Fibroblast of skin of right quadriceps (primary cell): Measurements from ENCODE around the gene MSH5.
"Not testable (repeated sequence)": the region's sequence is repeated elsewhere in the genome, so short reads cannot be mapped to it uniquely, and the experiment has no call there.

Experiments
- DNase-seq: peaks from one replicate; pipeline ENCODE4 v3.0.0-alpha.2; 2013

The MSH5 gene

GRCh38 chr6:31739639-31740396, at the start of gene MSH5:
MSH5 (plus strand) TSS chr6:31740005; CDS start chr6:31740467, 462 bp downstream.
- DNase-seq: peak; percentile 99

DNA sequence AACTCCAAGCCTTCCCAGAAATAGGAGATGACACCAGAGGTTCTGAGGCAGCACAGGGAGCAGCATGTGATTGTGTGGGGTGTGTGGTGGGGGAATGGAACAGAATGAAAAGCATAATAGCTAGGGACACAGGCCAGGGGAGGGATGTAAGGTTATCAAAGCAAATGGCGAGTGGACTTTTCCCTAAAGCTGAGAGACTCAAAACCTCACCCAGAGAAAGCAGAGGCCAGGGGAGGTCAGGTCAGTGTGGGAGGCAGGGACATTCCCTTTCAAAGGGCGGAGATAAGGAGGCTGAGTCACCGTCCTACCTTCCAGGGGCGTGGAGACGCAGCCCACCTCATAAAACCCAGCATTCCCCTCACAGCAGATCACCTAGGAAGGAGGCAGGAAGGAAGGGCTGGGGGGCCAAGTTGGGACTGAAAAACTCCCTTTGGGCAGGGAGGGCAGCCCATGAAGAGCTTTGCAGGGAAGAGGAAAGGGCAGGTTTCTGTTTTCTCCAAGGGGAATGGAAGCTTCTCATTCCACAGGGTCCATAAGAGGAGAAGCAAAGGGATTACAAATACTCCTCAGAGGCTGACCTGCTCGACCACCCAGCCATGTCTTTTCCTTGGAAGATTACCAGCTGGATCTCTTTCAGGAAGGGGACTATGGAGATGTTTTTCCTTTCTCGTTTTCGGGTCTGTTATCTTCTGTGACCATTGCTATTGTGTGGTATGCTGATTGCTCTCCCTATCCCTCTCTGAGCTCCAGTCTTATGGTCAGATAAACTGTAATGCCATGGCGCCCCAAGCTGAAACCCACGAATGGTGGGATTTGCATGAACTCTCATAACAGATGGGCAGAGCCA, 49.4 kb upstream of the MSH5 start:
- DNase-seq: no peak

GRCh38 chr6:31691078-31691463, 48.7 kb upstream of the MSH5 start:
- no peak for DNase-seq

- DNase-seq: no peak
Measured at GRCh38 chr6:31691564-31692108, 48.2 kb upstream of the MSH5 start.

- DNase-seq: no peak
Measured at GRCh38 chr6:31692353-31692752, 47.5 kb upstream of the MSH5 start.

- DNase-seq: no peak
Measured at GRCh38 chr6:31692886-31693285, 46.9 kb upstream of the MSH5 start.

DNA sequence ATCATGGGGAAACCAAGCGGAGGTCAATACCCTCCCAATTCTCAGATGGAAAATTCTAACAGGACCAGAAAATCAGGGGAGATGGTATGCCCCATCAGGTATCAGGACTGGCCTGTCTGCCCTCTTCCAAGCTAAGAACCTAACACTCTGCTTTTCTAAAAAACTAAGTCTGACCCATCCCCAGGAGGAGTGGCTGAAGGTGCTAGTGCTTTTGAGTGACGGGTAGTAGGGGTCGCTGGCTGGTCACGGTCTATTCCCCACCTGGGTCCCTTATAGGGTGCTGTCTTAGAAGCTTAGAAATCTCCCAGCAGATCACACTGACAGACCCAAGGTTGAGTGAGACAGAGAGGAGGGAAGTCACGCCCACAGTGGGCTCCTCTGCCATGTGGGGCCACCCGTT, 46.3 kb upstream of the MSH5 start:
- no peak for DNase-seq

DNA sequence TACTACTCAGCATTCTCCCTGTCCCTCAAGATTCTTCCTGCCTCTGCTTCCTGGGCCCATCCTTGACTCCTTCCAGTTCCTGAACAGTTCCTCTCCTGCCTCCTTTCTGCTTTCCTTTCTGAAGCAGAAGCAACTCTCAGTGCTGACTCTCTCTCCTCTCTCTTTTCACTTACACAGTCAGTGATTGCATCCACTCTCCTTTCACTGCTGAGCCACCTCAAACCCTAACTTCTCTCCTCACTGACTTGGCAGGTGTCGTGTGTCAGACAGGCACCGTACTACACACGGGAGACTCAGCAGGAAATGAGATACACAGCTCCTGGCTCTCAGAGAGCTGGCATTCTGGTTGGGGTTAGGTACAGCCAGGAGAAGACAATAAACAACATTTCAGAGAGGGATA, 42.2 kb upstream of the MSH5 start:
- DNase-seq: no peak

DNA sequence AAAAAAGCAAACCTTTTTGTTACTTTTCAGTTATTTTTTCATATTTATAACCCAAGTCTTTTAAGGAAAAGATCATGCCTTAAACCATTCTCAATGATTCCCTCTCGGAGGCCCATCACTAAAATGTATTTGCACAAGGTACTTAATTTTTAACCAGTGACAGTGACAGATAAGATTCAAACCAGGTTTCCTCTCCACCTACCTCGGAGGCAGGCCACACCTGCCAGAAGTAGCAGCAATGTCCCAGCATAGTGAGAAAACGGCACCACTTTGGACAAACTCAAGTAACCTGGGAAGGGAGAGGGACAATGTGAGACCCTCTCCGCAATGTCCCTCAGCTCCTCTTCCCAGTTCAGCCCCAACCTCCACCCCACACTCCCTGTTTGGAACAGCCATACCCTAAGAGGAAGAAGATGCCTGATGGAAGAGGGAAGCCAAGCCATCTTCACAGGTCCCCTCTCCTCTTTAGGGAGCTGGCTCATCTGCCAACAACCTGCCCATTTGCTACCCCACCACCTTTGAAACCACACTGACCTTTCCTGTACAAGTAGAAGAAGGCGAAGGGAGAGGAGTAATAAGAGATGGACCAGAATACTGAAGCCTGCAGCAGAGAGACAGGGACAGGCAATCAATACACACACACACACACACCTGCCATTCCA, 38.9 kb upstream of the MSH5 start:
- DNase-seq: no peak

- no peak for DNase-seq
Measured at GRCh38 chr6:31701666-31702404, 38.0 kb upstream of the MSH5 start.

DNA sequence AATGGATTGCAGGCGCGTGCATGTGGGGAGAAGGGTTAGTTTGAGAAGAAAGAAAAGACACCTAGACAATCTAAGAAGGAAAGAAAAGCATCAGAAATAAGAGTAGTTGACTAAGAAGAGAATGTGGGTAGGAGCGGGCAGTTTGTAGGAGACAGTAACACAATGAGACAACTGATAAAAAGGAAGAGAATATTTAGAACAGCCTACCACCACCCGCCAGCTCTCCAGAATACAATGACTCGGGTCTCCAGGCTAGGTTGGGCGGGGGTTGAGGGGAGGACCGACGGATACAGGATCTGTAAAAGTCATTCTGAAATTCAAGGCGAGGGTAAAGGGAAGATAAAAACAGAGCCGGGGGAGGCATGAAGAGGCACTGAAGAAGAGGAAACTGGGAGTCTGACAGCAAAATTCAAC, 37.4 kb upstream of the MSH5 start:
- no peak for DNase-seq

- peak; percentile 98 for DNase-seq
Measured at GRCh38 chr6:31702819-31703716, 36.7 kb upstream of the MSH5 start, which contains the start of gene ABHD16A. ABHD16A (minus strand) TSS chr6:31703324; CDS start chr6:31703281, 43 bp downstream.

DNA sequence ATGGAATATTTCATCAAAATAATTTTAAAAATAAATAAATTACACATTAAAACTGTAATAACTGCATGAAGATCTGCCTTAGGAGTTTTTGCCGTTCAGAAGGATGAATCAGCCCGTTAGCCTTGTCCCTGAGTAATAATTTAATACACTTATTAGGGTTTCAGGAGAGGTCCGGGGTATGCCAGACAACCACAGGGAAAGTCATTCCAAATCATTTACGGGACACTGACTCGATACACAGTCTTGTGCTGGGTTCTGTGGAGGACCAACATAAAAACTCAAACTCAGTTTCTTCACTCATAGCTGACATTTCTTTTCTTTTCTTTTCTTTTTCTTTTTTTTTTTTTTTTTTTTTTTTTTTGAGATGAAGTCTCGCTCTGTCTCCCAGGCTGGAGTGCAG, 33.9 kb upstream of the MSH5 start:
- no peak for DNase-seq

- no peak for DNase-seq
Measured at GRCh38 chr6:31706599-31706998, 33.2 kb upstream of the MSH5 start, which contains the start of gene LY6G6F. LY6G6F (plus strand) TSS chr6:31706866; CDS start chr6:31706907, 41 bp downstream.

DNA sequence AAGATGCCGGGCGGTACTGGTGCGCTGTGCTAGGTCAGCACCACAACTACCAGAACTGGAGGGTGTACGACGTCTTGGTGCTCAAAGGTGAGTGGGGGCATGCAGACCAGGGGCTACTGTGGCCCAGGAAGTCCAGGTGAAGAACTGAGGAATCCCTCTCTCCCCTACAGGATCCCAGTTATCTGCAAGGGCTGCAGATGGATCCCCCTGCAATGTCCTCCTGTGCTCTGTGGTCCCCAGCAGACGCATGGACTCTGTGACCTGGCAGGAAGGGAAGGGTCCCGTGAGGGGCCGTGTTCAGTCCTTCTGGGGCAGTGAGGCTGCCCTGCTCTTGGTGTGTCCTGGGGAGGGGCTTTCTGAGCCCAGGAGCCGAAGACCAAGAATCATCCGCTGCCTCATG, 32.1 kb upstream of the MSH5 start:
- no peak for DNase-seq

DNA sequence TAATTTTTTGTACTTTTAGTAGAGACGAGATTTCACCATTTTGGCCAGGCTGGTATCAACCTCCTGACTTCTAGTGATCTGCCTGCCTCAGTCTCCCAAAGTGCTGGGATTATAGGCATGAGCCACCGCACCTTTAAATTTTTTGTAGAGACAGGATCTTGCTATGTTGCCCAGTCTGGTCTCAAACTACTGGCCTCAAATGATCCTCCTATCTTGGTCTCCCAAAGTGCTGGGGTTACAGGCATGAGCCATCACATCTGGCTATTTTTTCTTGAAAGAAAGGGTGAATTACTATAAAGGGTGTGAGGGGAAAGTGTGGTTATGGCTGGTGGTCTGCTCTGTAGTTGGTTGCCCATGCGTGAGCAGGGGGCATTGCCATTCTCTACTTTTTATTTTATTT, 31.6 kb upstream of the MSH5 start:
- no peak for DNase-seq

GRCh38 chr6:31709157-31709556, 30.6 kb upstream of the MSH5 start:
- DNase-seq: not testable (repeated sequence)

- DNase-seq: no peak
Measured at GRCh38 chr6:31710523-31711219, 29.1 kb upstream of the MSH5 start.

DNA sequence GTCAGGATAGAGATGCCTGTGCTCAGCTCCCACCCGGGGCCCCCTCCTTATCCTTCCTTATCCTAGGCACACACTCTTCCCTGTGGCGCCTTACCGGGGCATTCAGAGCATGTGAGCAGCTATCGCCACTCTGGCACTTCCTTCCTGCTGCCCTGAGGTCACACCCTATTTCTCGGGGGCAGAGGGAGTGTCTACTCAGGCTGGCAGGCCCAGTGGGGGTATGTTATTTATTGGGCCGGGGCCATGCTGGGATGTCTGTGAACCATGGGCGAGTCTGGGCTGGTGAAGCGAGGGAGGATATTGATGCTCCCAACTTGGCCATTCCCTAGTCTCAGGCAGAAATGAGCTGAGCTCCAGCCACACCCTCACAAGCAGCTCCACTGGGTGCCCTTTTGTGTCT, 28.6 kb upstream of the MSH5 start:
- no peak for DNase-seq

DNA sequence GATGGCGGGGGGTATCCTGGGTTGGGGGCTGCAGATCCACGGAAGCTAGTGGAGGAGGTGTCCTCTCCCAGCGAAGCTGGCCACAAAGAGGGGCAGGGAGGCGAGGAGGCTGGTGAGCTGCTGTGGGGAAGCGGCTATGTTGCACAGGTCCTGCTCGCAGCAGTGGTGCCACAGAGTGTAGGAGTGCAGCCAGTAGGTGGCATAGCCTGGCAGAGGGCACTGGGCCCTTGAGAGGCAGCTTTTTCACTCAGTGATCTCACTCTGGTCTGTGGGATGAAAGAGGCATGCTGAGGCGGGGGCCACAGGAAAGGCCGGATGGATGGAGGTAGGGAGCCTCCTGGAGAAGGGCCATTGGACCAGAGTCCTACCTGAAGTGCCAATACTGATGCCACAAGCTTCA, 27.5 kb upstream of the MSH5 start:
- no peak for DNase-seq

DNA sequence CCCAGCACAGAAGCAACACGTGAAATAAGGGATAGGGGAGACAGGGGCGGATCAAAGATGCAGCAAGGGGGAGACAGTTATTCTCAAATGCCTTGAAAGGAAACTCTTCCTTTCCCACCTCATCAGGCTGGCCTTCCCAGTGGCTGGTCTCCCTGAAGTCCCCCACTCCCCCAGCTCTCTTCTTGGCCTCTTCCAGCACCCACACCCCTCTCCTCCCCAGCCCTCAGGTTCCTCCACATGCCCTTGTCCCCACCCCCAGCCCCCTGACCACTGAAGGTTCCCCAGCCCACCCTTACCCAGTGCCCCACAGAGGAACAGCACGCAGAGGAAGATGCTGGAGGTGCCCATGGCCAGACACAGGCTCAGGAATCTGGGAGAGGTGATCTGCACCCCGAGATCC, 26.3 kb upstream of the MSH5 start:
- no peak for DNase-seq
